Stimulated activated CD4-positive, alpha-beta T cell treated with anti-CD3 and anti-CD28 coated beads, Interleukin-15, amount 100 ng/mL, for 48 hours (primary cell): ENCODE results near the gene SNAPC5.
A peak's percentile ranks its signal among the peaks of the same experiment; 100 is the strongest.

Source experiments
- DNase-seq, 2 donors: peaks; one replicate each; pipeline ENCODE4 v3.0.0-alpha.2; 2020; ENCODE audit warnings: low read depth in 2 of 2

SNAPC5 gene

DNA sequence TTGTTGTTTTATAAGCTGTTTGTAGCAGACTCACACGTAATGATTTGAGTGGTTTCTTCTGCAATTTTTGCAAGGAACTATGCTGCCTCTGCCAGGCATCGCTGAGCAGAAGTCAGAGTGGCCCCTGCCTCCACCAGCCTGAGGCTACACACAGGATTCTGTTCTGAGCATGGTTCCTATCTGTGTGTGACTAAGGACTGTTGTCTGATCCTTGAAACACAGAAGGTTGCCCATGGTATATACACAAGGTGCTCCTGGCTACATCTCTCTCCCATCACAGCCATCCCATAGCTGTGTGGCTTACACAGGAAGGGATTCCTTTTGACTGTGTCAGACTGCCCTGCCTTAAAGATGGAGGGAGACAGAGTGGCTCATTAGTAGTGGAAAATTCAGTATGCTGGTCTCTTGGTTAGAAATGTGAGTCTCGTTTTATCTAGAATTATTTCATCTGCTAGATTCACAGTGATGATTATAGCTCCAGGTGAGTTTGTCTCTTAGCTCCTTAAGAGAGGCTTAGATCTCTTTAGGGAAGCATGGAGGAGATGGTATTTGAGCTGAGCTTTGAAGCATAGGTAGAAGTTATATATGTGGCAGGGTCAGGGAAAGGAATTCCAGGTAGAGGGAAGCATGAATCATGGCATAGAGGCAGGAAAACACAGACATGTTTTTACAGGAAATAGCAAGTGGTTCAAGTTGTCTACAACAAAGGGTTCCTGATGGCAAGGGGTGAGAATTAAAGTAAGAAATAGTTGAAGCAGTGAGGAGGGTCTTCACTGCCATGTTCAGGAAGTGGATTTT, 37.5 kb downstream of the SNAPC5 start:
- DNase-seq: no peak

DNA sequence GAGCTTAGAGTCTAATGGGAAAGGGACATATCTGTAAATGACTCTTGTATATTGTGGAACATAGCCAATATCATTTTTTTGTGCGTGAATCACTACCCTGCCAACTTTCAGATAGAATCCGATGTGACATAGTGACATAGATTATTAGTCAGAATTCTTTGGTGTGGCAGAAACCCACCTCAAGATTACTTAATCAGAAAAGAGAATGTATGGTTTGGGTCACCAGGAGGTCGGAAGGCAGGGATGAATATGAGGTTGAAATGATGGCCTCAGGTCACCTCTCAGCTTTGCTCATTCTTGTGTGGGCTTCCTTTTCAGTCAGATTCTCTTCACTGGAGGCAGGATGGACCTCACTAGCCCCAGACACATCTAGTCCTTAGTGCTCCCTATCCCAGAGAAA, 41.4 kb downstream of the SNAPC5 start:
- DNase-seq: peak in 1 of 2 donors; percentile 7

GRCh38 chr15:66454143-66454542, 43.4 kb downstream of the SNAPC5 start:
- no peak for DNase-seq

GRCh38 chr15:66452971-66453580, 44.5 kb downstream of the SNAPC5 start:
- DNase-seq: no peak

DNA sequence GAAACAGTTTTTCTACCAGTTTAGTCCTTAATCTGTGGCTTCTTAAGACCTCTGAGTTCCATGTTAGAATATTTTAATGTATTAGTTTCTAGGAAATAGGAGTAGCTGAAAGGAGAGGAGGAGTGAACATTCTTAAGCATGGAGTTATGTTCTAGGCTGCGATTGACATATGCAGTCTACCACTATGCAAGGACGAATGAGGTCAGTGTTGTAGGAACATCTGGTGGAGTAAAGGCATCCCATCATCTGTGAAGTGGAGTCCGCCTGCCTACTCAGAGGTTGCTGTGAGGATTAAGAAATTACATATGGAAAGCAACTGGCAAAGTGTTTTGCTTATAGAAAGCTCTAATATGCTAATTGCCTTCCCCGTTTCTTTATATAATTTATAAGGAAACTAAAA, 45.1 kb downstream of the SNAPC5 start:
- no peak for DNase-seq
